Activated CD8-positive, alpha-beta T cell treated with anti-CD3 and anti-CD28 coated beads for 36 hours (primary cell): ENCODE results near the gene AHCTF1. TPM values are rescaled to one million over a fixed set of nuclear protein-coding genes. Genes with fewer than 3 reads are reported as not detected.
A peak's percentile ranks its signal among the peaks of the same experiment; 100 is the strongest.

ENCODE experiments used
- ATAC-seq: fragments of 200-7000 bp; cut with Tn5 transposase; one replicate; pipeline ENCODE4 v1.10.0; 2021; ENCODE audit warnings: mild to moderate bottlenecking, moderate library complexity
- CTCF ChIA-PET: fragments of 350-600 bp; sonication (Branson Sonifier 250); formaldehyde crosslinking; loops from one replicate; lab custom pipeline; 2021; ENCODE audit warnings: antibody characterized with exemption; lab: Charles Lee
- POLR2A ChIA-PET: fragments of 350-600 bp; sonication (Branson Sonifier 250); formaldehyde crosslinking; loops from one replicate; lab custom pipeline; 2021; ENCODE audit warnings: antibody characterized with exemption; lab: Charles Lee
- DNase-seq: peaks from one replicate; pipeline ENCODE4 v3.0.0-alpha.2; 2020
- H3K27ac Mint-ChIP-seq: one replicate; pipeline ENCODE4 v1.8.0; 2021; ENCODE audit warnings: mild to moderate bottlenecking, mixed read lengths
- H3K27me3 Mint-ChIP-seq: one replicate; pipeline ENCODE4 v1.8.0; 2021; ENCODE audit warnings: mixed read lengths
- H3K36me3 Mint-ChIP-seq: one replicate; pipeline ENCODE4 v1.8.0; 2021; ENCODE audit warnings: low read depth, mixed read lengths
- H3K4me1 Mint-ChIP-seq: one replicate; pipeline ENCODE4 v1.8.0; 2021; ENCODE audit warnings: low read depth, mixed read lengths
- H3K4me3 Mint-ChIP-seq: one replicate; pipeline ENCODE4 v1.8.0; 2021; ENCODE audit warnings: mild to moderate bottlenecking, moderate library complexity, mixed read lengths
- H3K9me3 Mint-ChIP-seq: one replicate; pipeline ENCODE4 v1.8.0; 2021; ENCODE audit warnings: mixed read lengths
- CTCF ChIP-seq: fragments of 200-600 bp; IDR thresholded peaks from one replicate; pipeline ENCODE4 v1.8.0; 2022; ENCODE audit warnings: antibody characterized with exemption, mild to moderate bottlenecking
- intact Hi-C: fragments of 100-400 bp; cut with micrococcal nuclease; formaldehyde crosslinking; loops from one replicate; pipeline ENCODE4 v1.10.0; 2022
- total RNA-seq, 2 experiments: library from RNA; stranded (reverse); gene quantifications; one replicate each; pipeline ENCODE4 v1.2.3, GENCODE V29; 2021

Gene AHCTF1
- total RNA-seq, 2 experiments from 2014 or later = 42.4 to 45.3 TPM

- no peak for ATAC-seq
- peak; percentile 81 for TF ChIP-seq CTCF
- H3K36me3 Mint-ChIP-seq = peaks cover 7% of the 10 kb centered on the region
- intact Hi-C loops = no loop called here
- H3K27ac Mint-ChIP-seq = no peak overlapping the region
- CTCF ChIA-PET = interaction anchor here (0.6 to 1.6 kb wide), 11 partner anchors 10 to 230 kb away, joined by 3 to 9 read pairs (median 4); no protein-coding TSS in a partner anchor
- POLR2A ChIA-PET = no interaction called here
- H3K4me3 Mint-ChIP-seq = no peak overlapping the region
- peak; percentile 55 for DNase-seq
- H3K9me3 Mint-ChIP-seq = peaks cover 12% of the 10 kb centered on the region
- H3K4me1 Mint-ChIP-seq = no peaks in the 10 kb centered on the region
- H3K27me3 Mint-ChIP-seq = no peaks in the 10 kb centered on the region
These were observed 39.5 kb upstream of the AHCTF1 start for GRCh38 chr1:246971090-246971721.

GRCh38 chr1:246969621-246970020 is 37.9 kb upstream of the AHCTF1 start:
- no peak overlapping the region for H3K4me3 Mint-ChIP-seq
- H3K36me3 Mint-ChIP-seq = peaks cover 7% of the 10 kb centered on the region
- intact Hi-C loops = no loop called here
- no peaks in the 10 kb centered on the region for H3K27me3 Mint-ChIP-seq
- ATAC-seq (no peak), DNase-seq (no peak)
- H3K9me3 Mint-ChIP-seq = peaks cover 14% of the 10 kb centered on the region
- TF ChIP-seq CTCF = no peak
- CTCF ChIA-PET = interaction anchor here (1.3 kb wide), 1 partner anchor 17 kb away, joined by 3 read pairs; no protein-coding TSS in a partner anchor
- no peaks in the 10 kb centered on the region for H3K4me1 Mint-ChIP-seq
- POLR2A ChIA-PET = no interaction called here
- no peak overlapping the region for H3K27ac Mint-ChIP-seq

- POLR2A ChIA-PET = interaction anchor here (0.6 kb wide), 1 partner anchor 1042 kb away, joined by 3 read pairs; no protein-coding TSS in a partner anchor
- no peak for ATAC-seq
- H3K27ac Mint-ChIP-seq = no peak overlapping the region
- no peak for TF ChIP-seq CTCF
- CTCF ChIA-PET = no interaction called here
- no peaks in the 10 kb centered on the region for H3K27me3 Mint-ChIP-seq
- peaks cover 7% of the 10 kb centered on the region for H3K36me3 Mint-ChIP-seq
- H3K4me1 Mint-ChIP-seq = no peaks in the 10 kb centered on the region
- no peak for DNase-seq
- intact Hi-C loops = no loop called here
- peaks cover 14% of the 10 kb centered on the region for H3K9me3 Mint-ChIP-seq
- no peak overlapping the region for H3K4me3 Mint-ChIP-seq
These were observed 34.8 kb upstream of the AHCTF1 start for GRCh38 chr1:246966502-246966901.

- ATAC-seq = no peak
- Mint-ChIP-seq H3K36me3 (no peaks in the 10 kb centered on the region), H3K27me3 (no peaks in the 10 kb centered on the region), H3K9me3 (no peaks in the 10 kb centered on the region), H3K4me3 (no peak overlapping the region), H3K4me1 (peaks cover 4% of the 10 kb centered on the region), H3K27ac (no peak overlapping the region)
- POLR2A ChIA-PET = no interaction called here
- intact Hi-C loops = no loop called here
- no peak for TF ChIP-seq CTCF
- no peak for DNase-seq
- CTCF ChIA-PET = interaction anchor here (0.7 to 1.8 kb wide), 4 partner anchors 10 to 271 kb away, joined by 3 to 9 read pairs (median 3); partner anchors contain the start of gene AHCTF1
These were observed 28.4 kb upstream of the AHCTF1 start for GRCh38 chr1:246959944-246960693.

GRCh38 chr1:246954126-246954525 is 22.4 kb upstream of the AHCTF1 start:
- Mint-ChIP-seq H3K4me1 (peaks cover 2% of the 10 kb centered on the region), H3K9me3 (no peaks in the 10 kb centered on the region), H3K27ac (no peak overlapping the region), H3K27me3 (no peaks in the 10 kb centered on the region), H3K36me3 (no peaks in the 10 kb centered on the region), H3K4me3 (no peak overlapping the region)
- ChIA-PET POLR2A (no interaction called here), CTCF (no interaction called here)
- ATAC-seq = no peak
- no peak for TF ChIP-seq CTCF
- no peak for DNase-seq
- intact Hi-C loops = no loop called here
